ENCODE measurements around the gene FRS3. TPM values are rescaled to one million over a fixed set of nuclear protein-coding genes. Genes with fewer than 3 reads are reported as not detected.

The FRS3 gene
- total and polyA plus RNA-seq, 2 of the 13 experiments (the other 11 are each of a cell fraction or from before 2014, with no cell fraction given), result 3.0 to 7.4 TPM

DNA sequence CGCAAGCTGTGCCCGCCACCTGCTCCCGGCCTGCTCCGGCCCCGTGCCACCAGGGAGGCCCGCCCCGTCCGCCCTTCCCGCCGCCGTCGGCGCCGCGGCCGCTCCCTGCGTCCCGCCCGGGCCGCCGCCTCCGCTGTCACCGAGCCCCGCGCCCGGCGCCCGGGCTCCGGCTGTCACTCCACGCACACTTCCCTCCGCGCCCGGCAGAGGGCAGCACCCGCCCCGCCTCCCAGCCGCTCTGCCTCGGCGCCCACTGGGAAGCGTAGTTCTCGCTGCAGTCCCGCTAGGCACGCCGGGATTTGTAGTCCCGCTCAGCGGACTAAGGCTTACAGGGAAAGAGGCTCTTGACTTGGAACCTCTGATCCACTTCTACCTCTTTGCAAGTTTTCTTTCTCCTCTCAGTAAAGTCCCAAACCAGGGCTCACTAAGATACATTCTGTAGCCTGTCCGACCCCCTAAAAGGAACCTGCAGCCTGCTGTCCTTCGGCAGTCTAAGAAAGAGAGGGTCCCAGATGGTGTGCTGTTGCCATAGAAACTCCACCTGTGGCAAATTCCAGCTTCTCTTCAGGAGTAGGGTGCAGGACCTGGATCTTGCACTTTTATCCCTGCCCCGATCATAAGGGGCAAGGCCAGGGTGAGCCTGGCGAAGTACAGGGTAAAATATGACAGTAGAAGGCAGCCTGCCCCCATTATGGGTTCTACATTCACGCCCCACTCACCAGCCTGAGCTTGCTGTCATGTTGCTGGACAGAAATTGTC is 44.1 kb downstream of the FRS3 start, which contains the start of gene TFEB (continued):
- TF ChIP-seq ZKSCAN5 (CRISPR knock-in tag; IDR thresholded peaks at IDR 0.05) (no peak), MAF1 (CRISPR knock-in tag; IDR thresholded peaks at IDR 0.05; ENCODE audit: borderline replicate concordance) (peak; percentile 43; the same call in 1 of the 2 replicates), PHF5A (CRISPR knock-in tag; IDR thresholded peaks at IDR 0.05; ENCODE audit: low read depth, unreplicated experiment) (peak; percentile 51), PHF21A (CRISPR knock-in tag; IDR thresholded peaks at IDR 0.05) (no peak), CHD2 (IDR thresholded peaks at IDR 0.05; ENCODE audit: low read depth, low read length) (0 out of 2 replicates have a peak, but pooled peaks have one; percentile 70), TAF1 (CRISPR knock-in tag; IDR thresholded peaks at IDR 0.05) (peak; percentile 21; the same call in 1 of the 2 replicates), LRRFIP1 (CRISPR knock-in tag; conservative IDR thresholded peaks at IDR 0.05) (no peak), BRD4 (CRISPR knock-in tag; IDR thresholded peaks at IDR 0.05) (0 out of 2 replicates have a peak, but pooled peaks have one; percentile 52), ZBTB1 (CRISPR knock-in tag; IDR thresholded peaks at IDR 0.05; ENCODE audit: borderline replicate concordance) (no peak), ZBTB39 (CRISPR knock-in tag; IDR thresholded peaks at IDR 0.05) (no peak), ZNF784 (CRISPR knock-in tag; IDR thresholded peaks at IDR 0.05; ENCODE audit: borderline replicate concordance) (no peak), MYC (CRISPR knock-in tag; IDR thresholded peaks at IDR 0.05; ENCODE audit: borderline replicate concordance) (peak; percentile 81), NBN (conservative IDR thresholded peaks at IDR 0.05) (no peak), ZNF746 (CRISPR knock-in tag; IDR thresholded peaks at IDR 0.05) (peak; percentile 56), BHLHE40 (IDR thresholded peaks at IDR 0.05; ENCODE audit: low read length) (peak; percentile 35; the same call in 1 of the 2 replicates), SALL1 (CRISPR knock-in tag; IDR thresholded peaks at IDR 0.05) (peak; percentile 80), CHD4 (IDR thresholded peaks at IDR 0.05; ENCODE audit: borderline replicate concordance, low read length) (no peak), MXI1 (IDR thresholded peaks at IDR 0.05; ENCODE audit: borderline replicate concordance, low read depth, low read length) (peak; percentile 83; the same call in 1 of the 3 replicates), ZNF563 (CRISPR knock-in tag; IDR thresholded peaks at IDR 0.05) (0 out of 2 replicates have a peak, but pooled peaks have one; percentile 6)
- TF ChIP-seq, protein P1, sequence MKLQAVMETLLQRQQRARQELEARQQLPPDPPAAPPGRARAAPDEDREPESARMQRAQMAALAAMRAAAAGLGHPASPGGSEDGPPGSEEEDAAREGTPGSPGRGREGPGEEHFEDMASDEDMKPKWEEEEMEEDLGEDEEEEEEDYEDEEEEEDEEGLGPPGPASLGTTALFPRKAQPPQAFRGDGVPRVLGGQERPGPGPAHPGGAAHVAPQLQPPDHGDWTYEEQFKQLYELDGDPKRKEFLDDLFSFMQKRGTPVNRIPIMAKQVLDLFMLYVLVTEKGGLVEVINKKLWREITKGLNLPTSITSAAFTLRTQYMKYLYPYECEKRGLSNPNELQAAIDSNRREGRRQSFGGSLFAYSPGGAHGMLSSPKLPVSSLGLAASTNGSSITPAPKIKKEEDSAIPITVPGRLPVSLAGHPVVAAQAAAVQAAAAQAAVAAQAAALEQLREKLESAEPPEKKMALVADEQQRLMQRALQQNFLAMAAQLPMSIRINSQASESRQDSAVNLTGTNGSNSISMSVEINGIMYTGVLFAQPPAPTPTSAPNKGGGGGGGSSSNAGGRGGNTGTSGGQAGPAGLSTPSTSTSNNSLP (IDR thresholded peaks at IDR 0.05; ENCODE audit: low read depth, low read length), result no peak
- TF ChIP-seq, protein P2, sequence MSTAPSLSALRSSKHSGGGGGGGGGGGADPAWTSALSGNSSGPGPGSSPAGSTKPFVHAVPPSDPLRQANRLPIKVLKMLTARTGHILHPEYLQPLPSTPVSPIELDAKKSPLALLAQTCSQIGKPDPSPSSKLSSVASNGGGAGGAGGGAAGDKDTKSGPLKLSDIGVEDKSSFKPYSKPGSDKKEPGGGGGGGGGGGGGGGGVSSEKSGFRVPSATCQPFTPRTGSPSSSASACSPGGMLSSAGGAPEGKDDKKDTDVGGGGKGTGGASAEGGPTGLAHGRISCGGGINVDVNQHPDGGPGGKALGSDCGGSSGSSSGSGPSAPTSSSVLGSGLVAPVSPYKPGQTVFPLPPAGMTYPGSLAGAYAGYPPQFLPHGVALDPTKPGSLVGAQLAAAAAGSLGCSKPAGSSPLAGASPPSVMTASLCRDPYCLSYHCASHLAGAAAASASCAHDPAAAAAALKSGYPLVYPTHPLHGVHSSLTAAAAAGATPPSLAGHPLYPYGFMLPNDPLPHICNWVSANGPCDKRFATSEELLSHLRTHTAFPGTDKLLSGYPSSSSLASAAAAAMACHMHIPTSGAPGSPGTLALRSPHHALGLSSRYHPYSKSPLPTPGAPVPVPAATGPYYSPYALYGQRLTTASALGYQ (CRISPR knock-in tag; IDR thresholded peaks at IDR 0.05), result no peak
